ENCODE data around the gene NCAM2.
"Not testable (repeated sequence)": the region's sequence is repeated elsewhere in the genome, so short reads cannot be mapped to it uniquely, and the experiment has no call there.

The NCAM2 gene

GRCh38 chr21:21111309-21111920 is 113.2 kb downstream of the NCAM2 start:
- no peak for DNase-seq

DNA sequence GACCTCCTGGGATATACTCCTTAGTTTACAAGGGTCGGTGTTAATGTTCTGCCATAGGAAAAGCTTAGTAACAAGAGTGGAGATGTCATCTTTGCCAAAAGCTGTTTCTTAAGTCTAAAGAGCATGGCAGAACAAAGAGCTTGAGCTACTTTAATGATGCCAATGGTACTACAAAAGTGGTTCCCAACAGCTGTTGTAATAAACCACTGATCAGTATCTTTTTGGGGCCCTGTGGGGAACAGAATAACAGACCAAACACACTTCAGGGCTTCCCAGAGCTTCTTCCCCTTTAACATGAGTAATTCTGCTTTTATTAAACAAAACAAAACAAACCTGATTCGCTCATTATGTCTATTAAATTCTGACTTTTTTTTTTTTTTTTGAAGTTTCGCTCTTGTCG is 116.3 kb downstream of the NCAM2 start:
- DNase-seq, result no peak

DNA sequence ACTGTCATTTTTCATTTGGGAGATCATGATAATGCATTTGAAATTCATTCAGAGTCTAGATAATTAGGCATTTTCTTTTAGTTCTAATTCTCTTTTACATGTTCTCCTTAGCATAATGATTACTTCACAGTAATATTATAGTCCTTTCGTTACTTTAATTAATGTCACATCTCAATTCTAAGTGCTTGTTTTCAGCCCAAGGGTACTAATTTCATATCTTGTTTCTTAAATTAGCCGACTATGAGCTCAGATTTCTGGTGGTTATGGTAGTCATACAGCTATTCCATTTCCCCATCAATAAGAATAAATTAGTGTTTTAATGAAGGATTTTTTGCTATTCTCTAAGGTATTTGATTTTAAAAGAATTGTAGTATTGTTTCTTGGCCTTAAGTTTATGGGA is 120.9 kb downstream of the NCAM2 start:
- DNase-seq, result no peak

DNA sequence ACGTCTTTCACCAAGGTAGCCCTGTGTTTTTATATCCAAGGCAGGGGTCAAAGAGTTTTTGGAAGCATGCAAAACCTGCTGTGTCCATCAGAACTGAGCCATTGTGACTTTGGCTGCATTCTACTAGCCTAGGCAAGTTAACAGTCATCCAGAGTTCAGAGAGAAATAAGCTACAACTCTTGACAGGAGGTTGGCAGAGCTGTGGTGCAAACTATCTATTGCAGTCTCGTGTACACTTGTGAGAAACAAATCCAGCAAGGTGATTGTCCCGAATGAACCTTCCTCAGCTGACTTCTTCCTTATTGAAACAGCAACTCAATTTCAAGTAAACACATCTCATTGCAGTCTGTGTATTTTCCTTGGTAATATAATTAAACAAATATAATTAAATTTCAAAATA is 124.5 kb downstream of the NCAM2 start:
- no peak for DNase-seq

DNA sequence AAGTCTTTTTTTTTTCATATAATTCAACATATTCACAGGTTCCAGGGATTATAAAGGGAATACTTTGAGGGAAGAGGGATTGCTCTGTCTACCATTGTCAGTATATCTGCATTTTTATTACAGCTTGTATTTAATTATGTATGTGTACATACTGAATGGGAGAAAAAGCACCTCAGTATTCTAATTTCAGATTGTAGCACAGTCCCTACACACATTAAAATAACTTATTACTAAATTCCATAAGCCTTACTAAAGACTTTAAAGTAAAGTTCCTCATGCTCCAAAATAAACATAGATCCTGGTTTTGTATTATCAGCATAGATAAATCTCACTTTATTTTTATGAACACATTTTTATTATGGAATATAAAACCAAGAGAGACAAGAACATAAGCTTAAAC is 134.2 kb downstream of the NCAM2 start:
- DNase-seq, result no peak

DNA sequence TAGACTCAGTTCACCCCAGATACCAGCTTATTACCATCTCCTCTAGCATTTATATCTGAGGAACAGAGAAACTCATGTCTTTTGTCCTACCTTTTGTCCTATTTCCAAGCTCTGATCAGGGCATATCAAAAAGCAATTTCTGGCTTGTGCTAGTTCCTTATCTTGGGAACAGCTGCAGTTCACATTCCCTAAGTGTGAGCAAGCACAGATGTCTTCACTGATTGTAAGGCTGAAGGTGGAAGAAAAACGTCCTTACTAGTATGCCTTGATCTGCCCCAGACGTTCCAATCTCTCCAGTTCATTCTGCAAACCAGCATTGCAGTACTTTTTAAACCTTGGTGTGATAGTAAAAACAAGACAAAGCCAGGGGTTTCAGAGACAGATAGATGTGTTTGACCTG is 139.8 kb downstream of the NCAM2 start:
- DNase-seq, result no peak

GRCh38 chr21:21146587-21147373 is 148.6 kb downstream of the NCAM2 start:
- DNase-seq, result no peak

GRCh38 chr21:21147374-21147745 is 149.2 kb downstream of the NCAM2 start:
- DNase-seq, result no peak

DNA sequence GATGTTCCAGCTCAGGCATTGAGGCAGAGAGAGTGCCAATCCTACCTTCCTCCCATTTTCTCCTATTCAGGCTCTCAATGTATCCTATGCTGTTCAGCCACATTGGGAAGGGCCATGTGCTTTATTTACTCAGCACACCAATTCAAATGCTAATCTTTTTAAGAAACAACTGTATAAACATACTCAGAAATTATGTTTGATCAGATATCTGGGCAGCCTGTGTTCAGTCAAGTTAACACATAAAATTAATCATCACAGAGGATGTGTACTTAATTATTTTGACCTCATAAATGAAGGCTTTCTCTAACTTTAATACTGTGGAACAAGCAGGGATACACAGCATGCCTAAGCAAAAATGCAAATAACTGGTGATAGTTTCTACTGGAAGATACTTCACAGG is 149.8 kb downstream of the NCAM2 start:
- no peak for DNase-seq

DNA sequence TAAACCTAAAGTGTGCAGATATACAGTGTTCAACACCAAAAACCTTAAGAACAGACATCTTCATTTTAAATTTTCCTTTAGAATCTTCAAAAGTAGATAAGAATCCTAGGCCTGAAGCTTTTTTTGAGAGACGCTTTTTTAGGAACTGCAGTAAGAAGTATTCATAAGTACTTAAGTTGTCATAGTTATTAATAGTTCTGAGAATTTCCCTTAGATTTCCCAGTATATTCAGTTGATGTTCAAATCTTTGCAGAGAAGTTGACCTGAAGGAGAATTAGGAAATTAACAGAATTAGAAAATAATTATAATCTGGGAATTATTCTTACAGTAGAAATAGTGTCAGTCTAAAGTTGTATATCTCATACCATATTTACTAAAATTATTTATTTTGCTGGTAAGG is 150.3 kb downstream of the NCAM2 start:
- DNase-seq, result no peak

- not testable (repeated sequence) for DNase-seq
Measured at GRCh38 chr21:21149445-21149844, 151.2 kb downstream of the NCAM2 start.

DNA sequence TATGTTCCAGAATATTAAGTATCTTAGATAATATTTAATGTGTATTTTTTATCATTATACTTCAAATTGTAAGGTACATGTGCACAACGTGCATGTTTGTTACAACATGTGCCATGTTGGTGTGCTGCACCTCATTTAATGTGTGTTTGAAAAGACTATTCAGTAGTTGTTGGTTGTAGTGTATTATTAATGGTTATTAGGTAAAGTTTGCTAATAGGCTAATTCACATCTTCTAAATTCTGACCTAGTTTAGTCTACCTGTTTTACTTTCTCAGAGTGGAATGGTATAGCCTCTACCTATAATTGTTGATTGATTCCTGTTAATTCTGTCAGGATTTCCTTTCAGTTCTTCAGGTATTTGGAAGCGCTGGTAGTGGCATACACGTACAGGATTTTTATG is 153.0 kb downstream of the NCAM2 start:
- DNase-seq, result no peak

GRCh38 chr21:21156397-21156796 is 158.2 kb downstream of the NCAM2 start:
- DNase-seq, result no peak

- no peak for DNase-seq
Measured at GRCh38 chr21:21156957-21157356, 158.7 kb downstream of the NCAM2 start.

DNA sequence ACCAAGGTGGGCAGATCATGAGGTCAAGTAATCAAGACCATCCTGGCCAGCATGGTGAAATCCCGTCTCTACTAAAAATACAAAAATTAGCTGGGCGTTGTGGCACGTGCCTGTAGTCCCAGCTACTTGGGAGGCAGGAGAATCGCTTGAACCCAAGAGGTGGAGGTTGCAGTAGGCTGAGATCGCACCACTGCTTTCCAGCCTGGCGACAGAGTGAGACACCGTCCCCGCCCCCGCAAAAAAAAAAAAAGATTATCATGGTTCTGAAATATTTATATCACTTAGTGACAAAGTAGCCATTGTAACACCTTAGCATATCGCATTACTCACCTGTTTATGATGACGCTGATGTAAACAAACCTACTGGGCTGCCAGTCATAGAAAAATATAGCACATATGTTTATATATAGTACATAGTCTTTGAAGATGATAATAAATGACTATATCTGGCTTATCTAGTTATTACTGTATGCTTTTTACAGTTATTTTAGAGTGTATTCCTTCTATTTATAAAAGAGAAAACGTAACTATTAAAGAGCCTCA is 160.2 kb downstream of the NCAM2 start:
- no peak for DNase-seq

DNA sequence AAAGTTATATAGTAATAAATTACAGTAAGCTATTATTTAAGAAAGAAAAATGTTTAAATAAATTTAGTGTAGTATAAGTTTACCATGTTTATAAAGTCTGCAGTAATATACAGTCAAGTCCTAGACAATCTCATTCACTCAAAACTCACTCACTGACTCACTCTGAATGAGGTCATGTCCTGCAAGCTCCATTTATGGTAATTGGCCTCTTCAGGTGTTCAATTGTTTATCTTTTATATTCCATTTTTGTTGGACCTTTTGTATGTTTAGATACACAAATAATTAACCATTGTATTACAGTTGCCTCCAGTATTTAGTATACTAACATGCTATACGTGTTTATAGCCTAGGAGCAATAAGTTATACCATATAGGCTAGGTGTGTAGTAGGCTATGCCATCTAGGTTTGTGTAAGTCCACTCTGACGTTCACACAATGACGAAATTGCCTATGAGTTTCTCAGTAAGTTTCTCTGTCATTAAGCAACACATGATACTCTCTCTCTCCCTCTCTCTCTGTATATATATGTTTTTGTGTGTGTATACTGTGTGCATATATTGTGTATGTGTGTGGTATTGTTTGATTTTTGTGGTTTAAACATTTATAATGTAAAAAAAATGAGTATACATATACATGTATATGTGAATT is 161.2 kb downstream of the NCAM2 start:
- no peak for DNase-seq

DNA sequence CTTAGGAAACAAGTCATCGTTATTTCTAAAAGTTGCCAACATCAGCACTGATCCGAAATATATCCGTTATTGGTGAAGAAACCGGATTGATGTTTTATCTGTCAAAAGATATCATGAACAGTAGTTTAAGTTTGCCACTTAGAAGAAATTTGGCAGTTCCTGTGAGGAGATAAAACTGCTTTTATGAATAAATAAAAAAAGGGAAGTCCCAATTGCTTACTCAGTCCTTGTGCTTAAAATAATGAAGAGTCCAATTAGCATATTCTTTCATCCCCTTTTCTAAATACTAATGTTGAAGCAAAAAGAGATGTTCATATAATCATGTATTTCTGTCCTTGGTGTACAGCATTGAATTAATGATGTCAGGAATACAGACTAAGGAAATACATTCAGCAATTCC is 164.6 kb downstream of the NCAM2 start:
- no peak for DNase-seq

GRCh38 chr21:21163904-21164303 is 165.7 kb downstream of the NCAM2 start:
- DNase-seq, result no peak

DNA sequence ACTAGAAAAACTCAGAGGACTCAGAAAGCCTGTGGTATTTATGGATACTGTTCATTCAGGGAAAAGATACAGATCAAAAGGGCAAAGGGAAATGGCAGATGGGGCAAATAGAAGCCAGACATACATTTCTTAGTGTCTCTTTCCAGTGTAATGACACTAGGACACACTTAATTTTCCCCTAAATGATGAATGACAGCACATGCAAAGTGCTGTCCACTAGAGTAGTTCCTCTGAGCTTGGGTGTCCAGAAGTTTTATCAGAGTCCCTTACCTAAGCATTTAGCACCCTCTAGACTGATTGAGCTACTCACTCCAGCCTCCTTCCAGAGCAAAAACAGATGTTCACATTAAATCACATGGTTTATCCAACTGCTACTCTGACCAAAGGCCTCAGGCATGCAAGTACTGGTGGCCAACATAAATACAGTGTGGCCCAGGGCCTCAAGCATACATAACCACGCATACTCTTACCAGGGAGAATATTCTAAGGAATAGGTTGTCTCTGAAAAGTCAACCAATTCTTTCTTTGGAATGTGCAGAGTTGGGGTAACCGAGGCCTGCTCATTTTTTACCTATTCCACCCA is 166.9 kb downstream of the NCAM2 start:
- no peak for DNase-seq

- DNase-seq, result no peak
Measured at GRCh38 chr21:21174676-21175075, 176.5 kb downstream of the NCAM2 start.

- DNase-seq, result no peak
Measured at GRCh38 chr21:21175798-21176334, 177.7 kb downstream of the NCAM2 start.

DNA sequence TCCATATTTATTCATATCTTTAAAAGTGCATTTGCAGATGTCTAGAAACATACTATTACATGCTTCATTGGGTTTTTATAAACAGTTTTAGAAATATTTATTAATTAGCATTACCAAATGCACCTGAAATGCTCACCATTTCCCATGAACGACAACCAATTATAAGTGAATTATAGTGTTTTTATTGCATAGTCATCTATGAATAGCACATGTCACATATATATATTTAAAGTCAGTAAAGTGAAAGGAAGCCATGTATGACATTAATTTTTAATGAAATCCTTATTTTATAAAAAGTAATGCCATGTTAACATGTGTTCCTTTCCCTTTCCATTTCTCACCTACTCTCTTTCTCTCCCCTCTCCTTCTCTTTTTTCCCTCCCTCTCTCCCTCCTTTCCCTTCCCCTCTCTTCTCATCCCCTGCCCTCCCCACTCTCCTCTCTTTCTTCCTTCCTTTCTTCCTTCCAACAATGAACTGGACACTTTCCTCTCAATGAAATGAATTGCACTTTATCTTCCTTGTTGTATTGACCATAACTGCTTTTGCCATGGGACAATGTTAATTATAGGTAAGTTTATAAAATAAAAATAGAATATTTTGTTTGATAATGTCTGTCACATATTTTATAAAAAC is 179.3 kb downstream of the NCAM2 start:
- no peak for DNase-seq
